Prostate gland (tissue), 2 donors: ENCODE data around the gene TCF12. TPM values are rescaled to one million over a fixed set of nuclear protein-coding genes. Genes with fewer than 3 reads are reported as not detected.
"Not testable (repeated sequence)": the region's sequence is repeated elsewhere in the genome, so short reads cannot be mapped to it uniquely, and the experiment has no call there.

ENCODE experiments used
- DNase-seq: peaks from one replicate; pipeline ENCODE4 v3.0.0-alpha.2; 2019; ENCODE audit warnings: low spot score
- H3K27ac ChIP-seq, 2 donors: fragments of 200-600 bp; sonication (generic); 2 replicates each; pipeline ENCODE4 v1.5.1; 2017 to 2019
- H3K27me3 ChIP-seq: fragments of 200-600 bp; sonication (generic); replicated peaks from 2 replicates; pipeline ENCODE4 v1.5.1; 2019; ENCODE audit not compliant: insufficient read depth
- H3K36me3 ChIP-seq, 2 donors: fragments of 200-600 bp; sonication (generic); 1 replicate in 1 of 2; 2 replicates in 1 of 2; pipeline versions ENCODE4 v1.5.1 to v1.8.1; 2017 to 2019
- H3K4me1 ChIP-seq: fragments of 200-600 bp; sonication (generic); replicated peaks from 2 replicates; pipeline ENCODE4 v1.5.1; 2019
- H3K4me3 ChIP-seq, 2 donors: fragments of 200-600 bp; sonication (generic); 2 replicates each; pipeline ENCODE4 v1.5.1; 2017 to 2019
- H3K9me3 ChIP-seq: fragments of 200-600 bp; sonication (generic); 2 replicates; pipeline ENCODE4 v1.5.1; 2017
- POLR2A ChIP-seq: fragments of 450-650 bp; IDR thresholded peaks from one replicate; pipeline ENCODE4 v1.6.1; 2016; ENCODE audit warnings: antibody characterized with exemption, mild to moderate bottlenecking
- POLR2AphosphoS5 ChIP-seq: sonication (generic); formaldehyde crosslinking; IDR thresholded peaks from one replicate; pipeline ENCODE4 v1.6.1; 2017; ENCODE audit warnings: antibody characterized with exemption
- WGBS: methylation state at CpG from one replicate; pipeline ENCODE4 v1.1.5; 2018; 5-methylcytosine and 5-hydroxymethylcytosine counted together
- intact Hi-C: fragments of 100-400 bp; cut with DNase I; formaldehyde crosslinking; loops from one replicate; pipeline ENCODE4 v1.14.2; 2022
- total RNA-seq, 2 donors: library from RNA; depleted of rRNA; stranded (reverse); fragments of >200 nt; gene quantifications; one replicate each; pipeline ENCODE4 v1.1.0, GENCODE V29; 2016
- TF ChIP-seq, protein P1 (sequence below), 4 experiments: fragments of 200-600 bp in 2 of 4; fragments of 450-650 bp in 2 of 4; sonication (generic) in 2 of 4; IDR thresholded peaks; 1 replicate in 3 of 4; 2 replicates in 1 of 4; pipeline ENCODE4 v1.5.1; 2016 to 2019; ENCODE audit warnings: antibody characterized with exemption in 4 of 4, mild to moderate bottlenecking in 2 of 4, moderate library complexity in 2 of 4

TCF12 gene
- total RNA-seq, 2 donors from 2014 or later, result 95.4 to 123 TPM

DNA sequence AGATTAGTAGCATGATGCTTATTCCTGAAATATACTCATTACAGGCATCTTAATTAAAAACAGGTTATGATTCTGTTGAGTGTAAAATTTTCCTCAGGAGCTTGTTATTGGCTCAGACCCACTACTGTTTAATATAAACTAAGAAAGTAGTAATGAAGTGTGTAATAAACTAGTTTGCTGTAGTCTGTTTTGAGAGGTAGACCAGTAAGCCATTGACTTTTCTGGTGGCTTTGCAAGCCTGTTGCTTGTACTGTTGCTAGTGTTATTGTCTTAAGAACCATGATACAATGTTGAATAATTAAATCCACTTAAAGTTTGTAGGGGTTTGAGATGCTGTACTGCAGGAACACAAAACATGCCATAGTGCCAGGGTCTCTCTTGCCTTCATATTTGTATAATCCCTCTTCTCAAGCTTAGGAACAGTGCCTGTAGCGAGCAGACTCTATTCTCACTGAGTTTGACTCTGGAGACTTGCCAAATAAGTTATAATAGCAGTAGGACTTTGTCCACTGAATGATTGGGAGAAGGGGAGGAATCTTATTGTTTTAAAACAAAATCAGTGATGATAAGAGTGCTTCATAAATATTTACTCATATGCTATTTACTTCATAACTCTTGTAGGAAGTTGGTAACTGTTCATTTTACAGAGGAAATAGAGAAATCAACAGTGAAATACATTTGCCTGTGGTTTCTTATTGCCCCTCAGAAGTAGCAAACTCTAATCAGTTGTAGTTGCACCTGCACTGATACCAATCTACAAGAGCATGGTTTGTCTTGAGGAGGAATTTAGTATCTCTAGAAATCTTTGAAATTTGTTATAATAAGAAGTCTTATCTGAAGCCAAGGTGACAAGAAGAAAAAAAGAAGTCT lies 13.4 kb downstream of the TCF12 start:
- H3K27ac ChIP-seq, result no peak overlapping the region
- intact Hi-C loops, result no loop called here
- no peak overlapping the region for H3K4me3 ChIP-seq
- WGBS, result 34% methylated on average over 1 of the region's 1 CpG
- TF ChIP-seq POLR2AphosphoS5 (no peak), POLR2A (no peak)
- TF ChIP-seq, protein P1, sequence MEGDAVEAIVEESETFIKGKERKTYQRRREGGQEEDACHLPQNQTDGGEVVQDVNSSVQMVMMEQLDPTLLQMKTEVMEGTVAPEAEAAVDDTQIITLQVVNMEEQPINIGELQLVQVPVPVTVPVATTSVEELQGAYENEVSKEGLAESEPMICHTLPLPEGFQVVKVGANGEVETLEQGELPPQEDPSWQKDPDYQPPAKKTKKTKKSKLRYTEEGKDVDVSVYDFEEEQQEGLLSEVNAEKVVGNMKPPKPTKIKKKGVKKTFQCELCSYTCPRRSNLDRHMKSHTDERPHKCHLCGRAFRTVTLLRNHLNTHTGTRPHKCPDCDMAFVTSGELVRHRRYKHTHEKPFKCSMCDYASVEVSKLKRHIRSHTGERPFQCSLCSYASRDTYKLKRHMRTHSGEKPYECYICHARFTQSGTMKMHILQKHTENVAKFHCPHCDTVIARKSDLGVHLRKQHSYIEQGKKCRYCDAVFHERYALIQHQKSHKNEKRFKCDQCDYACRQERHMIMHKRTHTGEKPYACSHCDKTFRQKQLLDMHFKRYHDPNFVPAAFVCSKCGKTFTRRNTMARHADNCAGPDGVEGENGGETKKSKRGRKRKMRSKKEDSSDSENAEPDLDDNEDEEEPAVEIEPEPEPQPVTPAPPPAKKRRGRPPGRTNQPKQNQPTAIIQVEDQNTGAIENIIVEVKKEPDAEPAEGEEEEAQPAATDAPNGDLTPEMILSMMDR (IDR thresholded peaks at IDR 0.05), result no peak
- no peaks in the 10 kb centered on the region for H3K27me3 ChIP-seq
- H3K4me1 ChIP-seq, result no peaks in the 10 kb centered on the region
- DNase-seq, result no peak
- H3K9me3 ChIP-seq, result no peaks in the 10 kb centered on the region
- H3K36me3 ChIP-seq, result no peaks in the 10 kb centered on the region

DNA sequence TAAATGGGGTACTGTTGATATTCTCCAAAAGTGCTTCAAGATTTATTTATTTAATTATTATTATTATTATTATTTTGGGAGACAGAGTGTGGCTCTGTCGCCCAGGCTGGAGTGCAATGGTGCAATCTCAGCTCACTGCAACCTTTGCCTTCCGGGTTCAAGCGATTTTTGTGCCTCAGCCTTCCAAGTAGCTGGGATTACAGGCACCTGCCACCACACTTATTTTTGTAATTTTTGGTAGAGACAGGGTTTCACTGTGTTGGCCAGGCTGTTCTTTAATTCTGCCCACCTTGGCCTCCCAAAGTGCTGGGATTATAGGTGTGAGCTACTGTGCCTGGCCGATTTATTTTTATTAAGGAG lies 14.0 kb downstream of the TCF12 start:
- H3K36me3 ChIP-seq, H3K27ac ChIP-seq, H3K9me3 ChIP-seq, H3K27me3 ChIP-seq, intact Hi-C loops, H3K4me3 ChIP-seq, DNase-seq, H3K4me1 ChIP-seq: not testable (repeated sequence)
- 96% methylated on average over 4 of the region's 4 CpGs for WGBS

DNA sequence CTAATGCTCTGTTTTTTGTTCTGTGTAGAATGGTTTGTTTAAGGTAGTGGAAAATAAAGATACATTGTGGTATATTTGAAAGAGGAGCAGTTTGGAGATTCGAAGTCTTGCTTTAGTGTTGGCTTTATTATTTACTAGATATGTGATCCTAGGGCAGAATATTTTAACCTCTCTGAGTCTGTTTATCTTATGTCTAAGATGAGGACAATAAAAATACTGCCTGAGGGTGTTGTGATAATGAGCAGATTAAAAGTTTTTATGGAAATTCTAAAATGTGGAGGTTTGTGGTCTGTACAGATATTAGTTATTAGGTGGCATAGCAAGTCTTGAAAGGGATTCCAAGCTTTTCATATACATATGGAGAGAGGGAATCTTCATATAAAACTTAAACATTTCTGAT lies 15.0 kb downstream of the TCF12 start:
- intact Hi-C loops, result no loop called here
- 7% methylated on average over 1 of the region's 1 CpG for WGBS
- Histone ChIP-seq H3K36me3 (no peaks in the 10 kb centered on the region), H3K27me3 (no peaks in the 10 kb centered on the region), H3K4me1 (no peaks in the 10 kb centered on the region), H3K9me3 (no peaks in the 10 kb centered on the region), H3K4me3 (no peak overlapping the region), H3K27ac (no peak overlapping the region)
- no peak for TF ChIP-seq POLR2AphosphoS5
- TF ChIP-seq, protein P1 (IDR thresholded peaks at IDR 0.05), result no peak
- no peak for TF ChIP-seq POLR2A
- no peak for DNase-seq

DNA sequence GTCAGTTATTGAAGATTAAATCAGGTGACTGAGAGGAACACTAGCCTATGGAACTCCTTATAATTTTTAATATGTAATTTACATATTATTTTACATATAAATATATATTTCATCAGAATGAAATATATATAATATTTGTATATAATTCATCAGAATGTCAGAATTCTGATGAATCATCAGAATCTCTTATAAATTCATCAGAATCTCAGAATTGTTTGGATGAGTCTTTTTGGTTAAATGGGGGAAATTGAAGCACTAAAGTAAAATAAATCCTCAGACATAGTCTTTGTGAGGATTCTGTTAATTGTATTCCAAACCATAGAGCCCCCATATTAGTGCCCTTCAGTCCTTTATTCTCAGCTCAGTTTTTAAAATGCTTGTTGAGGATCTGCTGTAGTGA lies 15.4 kb downstream of the TCF12 start:
- Histone ChIP-seq H3K4me3 (no peak overlapping the region), H3K27ac (no peak overlapping the region), H3K4me1 (no peaks in the 10 kb centered on the region), H3K27me3 (no peaks in the 10 kb centered on the region), H3K9me3 (no peaks in the 10 kb centered on the region), H3K36me3 (no peaks in the 10 kb centered on the region)
- intact Hi-C loops, result no loop called here
- TF ChIP-seq, protein P1 (IDR thresholded peaks at IDR 0.05), result no peak
- TF ChIP-seq POLR2A, result no peak
- TF ChIP-seq POLR2AphosphoS5, result no peak
- no peak for DNase-seq

DNA sequence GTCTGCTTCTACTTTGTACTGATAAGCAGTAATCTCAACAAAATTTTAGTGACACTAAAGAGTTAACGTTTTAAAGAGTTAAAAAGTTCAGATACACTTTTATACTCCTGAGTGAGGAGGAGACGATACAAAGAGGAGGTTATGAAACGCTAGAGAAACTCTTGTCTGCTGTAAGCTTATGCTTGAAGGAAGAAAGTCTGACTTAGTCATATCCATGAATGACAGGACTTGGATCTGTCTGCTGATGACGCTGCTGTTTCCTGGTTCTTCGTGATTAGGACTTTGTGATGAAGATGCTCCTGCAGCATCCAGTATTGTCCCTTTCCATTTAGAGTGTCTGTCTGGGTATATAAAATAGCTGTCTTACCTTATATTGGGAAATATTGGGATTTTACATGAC lies 15.8 kb downstream of the TCF12 start:
- 53% methylated on average over 5 of the region's 5 CpGs for WGBS
- intact Hi-C loops, result no loop called here
- no peak for DNase-seq
- Histone ChIP-seq H3K4me1 (no peaks in the 10 kb centered on the region), H3K9me3 (no peaks in the 10 kb centered on the region), H3K4me3 (no peak overlapping the region), H3K27ac (no peak overlapping the region), H3K36me3 (no peaks in the 10 kb centered on the region), H3K27me3 (no peaks in the 10 kb centered on the region)
- no peak for TF ChIP-seq POLR2AphosphoS5
- TF ChIP-seq, protein P1 (IDR thresholded peaks at IDR 0.05), result no peak
- TF ChIP-seq POLR2A, result no peak
